Measurements from ENCODE around the gene PPOX. TPM values are rescaled to one million over a fixed set of nuclear protein-coding genes. Genes with fewer than 3 reads are reported as not detected.

The PPOX gene
- total RNA-seq, 1 donor from 2014 or later, result 21.6 TPM

DNA sequence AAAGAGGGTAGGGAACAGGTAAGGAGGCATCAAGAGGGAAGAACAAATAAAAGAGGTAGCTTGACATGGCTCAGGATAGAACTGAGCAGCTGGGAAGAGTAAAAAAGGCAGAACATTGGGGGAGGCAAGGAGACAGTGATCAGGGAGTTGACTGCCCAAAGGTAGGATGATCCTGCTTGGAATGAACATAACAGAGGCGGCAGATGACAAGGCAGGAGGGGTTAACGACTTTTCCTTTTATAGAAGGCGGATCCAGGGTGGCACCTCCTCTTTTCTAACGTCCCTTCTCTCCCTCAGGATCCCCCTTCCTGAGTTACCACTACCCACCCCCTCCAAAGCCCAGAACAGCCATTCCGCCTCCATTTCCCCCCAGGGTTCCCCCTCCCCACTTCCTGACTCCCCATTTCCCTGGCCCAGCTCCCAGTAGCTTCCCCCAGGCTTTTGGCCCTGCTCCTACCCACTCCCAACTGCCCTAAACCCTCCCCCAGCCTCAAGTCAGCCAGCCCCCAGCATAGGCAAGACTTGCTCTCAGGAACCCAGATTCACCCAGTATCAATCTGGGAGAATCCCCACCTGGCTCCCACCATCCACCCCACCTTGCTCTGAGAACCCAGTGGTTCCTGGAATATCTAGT is 33.4 kb downstream of the PPOX start:
- DNase-seq (ENCODE audit: low spot score), result peak; percentile 37
- Mint-ChIP-seq H3K4me1 (ENCODE audit: low read depth) (peaks cover 62% of the 10 kb centered on the region), H3K9me3 (ENCODE audit: low read depth) (no peaks in the 10 kb centered on the region), H3K27me3 (ENCODE audit: low read depth) (no peaks in the 10 kb centered on the region), H3K36me3 (ENCODE audit: low read depth) (peaks cover 6% of the 10 kb centered on the region), H3K4me3 (ENCODE audit: unreplicated experiment) (no peak overlapping the region), H3K27ac (ENCODE audit: unreplicated experiment) (no peak overlapping the region)
- TF ChIP-seq, protein P1, sequence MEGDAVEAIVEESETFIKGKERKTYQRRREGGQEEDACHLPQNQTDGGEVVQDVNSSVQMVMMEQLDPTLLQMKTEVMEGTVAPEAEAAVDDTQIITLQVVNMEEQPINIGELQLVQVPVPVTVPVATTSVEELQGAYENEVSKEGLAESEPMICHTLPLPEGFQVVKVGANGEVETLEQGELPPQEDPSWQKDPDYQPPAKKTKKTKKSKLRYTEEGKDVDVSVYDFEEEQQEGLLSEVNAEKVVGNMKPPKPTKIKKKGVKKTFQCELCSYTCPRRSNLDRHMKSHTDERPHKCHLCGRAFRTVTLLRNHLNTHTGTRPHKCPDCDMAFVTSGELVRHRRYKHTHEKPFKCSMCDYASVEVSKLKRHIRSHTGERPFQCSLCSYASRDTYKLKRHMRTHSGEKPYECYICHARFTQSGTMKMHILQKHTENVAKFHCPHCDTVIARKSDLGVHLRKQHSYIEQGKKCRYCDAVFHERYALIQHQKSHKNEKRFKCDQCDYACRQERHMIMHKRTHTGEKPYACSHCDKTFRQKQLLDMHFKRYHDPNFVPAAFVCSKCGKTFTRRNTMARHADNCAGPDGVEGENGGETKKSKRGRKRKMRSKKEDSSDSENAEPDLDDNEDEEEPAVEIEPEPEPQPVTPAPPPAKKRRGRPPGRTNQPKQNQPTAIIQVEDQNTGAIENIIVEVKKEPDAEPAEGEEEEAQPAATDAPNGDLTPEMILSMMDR (IDR thresholded peaks at IDR 0.05), result no peak

DNA sequence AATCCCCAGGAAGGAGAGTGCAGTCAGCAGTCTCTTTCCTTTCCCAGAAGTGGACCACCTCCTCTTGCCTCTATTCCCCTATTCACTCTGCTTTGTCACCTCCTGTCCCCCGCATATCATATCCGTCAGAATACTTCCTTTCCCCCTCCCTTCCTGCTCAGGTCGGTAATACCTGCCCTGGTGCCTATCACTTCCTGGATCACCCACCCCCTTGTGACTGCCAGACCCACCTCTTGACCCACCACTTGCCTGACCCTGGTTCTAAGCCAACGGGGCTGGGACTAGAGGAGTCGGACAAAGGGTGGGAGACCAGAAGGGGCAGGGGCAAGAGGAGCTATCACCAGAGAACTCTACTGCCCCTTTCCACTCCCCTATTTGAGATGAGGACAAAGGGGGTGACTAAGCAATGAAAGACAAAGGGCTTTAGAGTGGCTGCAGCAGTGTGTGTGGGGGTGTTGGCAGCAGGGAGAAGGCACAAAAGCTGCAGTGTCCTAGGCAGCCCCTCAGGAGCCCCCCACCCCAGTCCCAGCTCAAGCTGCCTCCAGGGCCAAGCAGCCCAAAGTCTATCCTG is 34.3 kb downstream of the PPOX start:
- Mint-ChIP-seq H3K4me3 (ENCODE audit: unreplicated experiment) (no peak overlapping the region), H3K9me3 (ENCODE audit: low read depth) (no peaks in the 10 kb centered on the region), H3K4me1 (ENCODE audit: low read depth) (peaks cover 62% of the 10 kb centered on the region), H3K27me3 (ENCODE audit: low read depth) (no peaks in the 10 kb centered on the region), H3K36me3 (ENCODE audit: low read depth) (peaks cover 7% of the 10 kb centered on the region), H3K27ac (ENCODE audit: unreplicated experiment) (peak overlapping the region; percentile 8)
- no peak for DNase-seq (ENCODE audit: low spot score)
- TF ChIP-seq, protein P1 (IDR thresholded peaks at IDR 0.05), result no peak

DNA sequence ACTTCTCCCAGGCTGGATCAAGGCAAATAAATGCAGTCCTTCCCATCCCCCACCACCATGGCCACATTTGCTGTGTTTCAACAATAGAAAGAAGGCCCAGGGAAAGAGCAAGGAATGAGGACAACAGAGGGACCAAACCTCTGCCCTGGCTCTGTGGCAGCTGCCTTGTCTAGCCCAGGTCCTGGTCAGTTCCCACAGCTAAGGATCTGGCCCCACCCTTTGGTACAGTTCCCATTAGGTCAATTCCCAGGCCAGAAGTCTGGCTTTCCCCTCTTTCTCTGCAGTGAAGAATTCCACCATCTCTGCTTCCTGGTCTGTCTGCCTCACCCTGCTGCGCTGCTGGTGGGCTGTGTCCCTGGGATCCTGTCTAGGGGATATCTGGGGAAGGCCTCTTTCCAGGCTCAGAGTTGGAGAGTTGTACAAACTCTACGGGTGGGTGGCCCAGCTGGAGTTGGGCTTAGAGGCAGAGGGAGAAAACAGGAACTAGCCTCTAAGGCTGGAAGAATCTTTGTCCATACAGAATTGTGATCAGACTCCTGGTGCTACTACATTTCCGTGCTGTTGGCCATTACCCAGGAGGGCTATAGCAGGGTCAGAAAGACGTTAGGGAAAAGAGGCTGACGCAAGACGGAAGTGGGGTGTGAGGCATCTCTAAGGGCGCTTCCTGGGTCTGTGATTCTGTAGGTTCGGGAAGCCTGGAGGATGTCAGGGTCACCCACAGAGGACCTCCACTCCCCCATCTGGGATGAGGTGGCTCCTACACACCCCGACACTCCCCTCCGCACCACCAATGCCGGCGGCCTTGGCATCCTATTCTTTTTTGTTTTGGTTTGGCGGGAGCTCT is 35.0 kb downstream of the PPOX start:
- no peak for DNase-seq (ENCODE audit: low spot score)
- H3K4me1 Mint-ChIP-seq (ENCODE audit: low read depth), result peaks cover 63% of the 10 kb centered on the region
- H3K27ac Mint-ChIP-seq (ENCODE audit: unreplicated experiment), result peak overlapping the region; percentile 93
- TF ChIP-seq, protein P1 (IDR thresholded peaks at IDR 0.05), result no peak
- H3K4me3 Mint-ChIP-seq (ENCODE audit: unreplicated experiment), result peak overlapping the region; percentile 72
- H3K36me3 Mint-ChIP-seq (ENCODE audit: low read depth), result peaks cover 9% of the 10 kb centered on the region
- H3K27me3 Mint-ChIP-seq (ENCODE audit: low read depth), result no peaks in the 10 kb centered on the region
- H3K9me3 Mint-ChIP-seq (ENCODE audit: low read depth), result no peaks in the 10 kb centered on the region

DNA sequence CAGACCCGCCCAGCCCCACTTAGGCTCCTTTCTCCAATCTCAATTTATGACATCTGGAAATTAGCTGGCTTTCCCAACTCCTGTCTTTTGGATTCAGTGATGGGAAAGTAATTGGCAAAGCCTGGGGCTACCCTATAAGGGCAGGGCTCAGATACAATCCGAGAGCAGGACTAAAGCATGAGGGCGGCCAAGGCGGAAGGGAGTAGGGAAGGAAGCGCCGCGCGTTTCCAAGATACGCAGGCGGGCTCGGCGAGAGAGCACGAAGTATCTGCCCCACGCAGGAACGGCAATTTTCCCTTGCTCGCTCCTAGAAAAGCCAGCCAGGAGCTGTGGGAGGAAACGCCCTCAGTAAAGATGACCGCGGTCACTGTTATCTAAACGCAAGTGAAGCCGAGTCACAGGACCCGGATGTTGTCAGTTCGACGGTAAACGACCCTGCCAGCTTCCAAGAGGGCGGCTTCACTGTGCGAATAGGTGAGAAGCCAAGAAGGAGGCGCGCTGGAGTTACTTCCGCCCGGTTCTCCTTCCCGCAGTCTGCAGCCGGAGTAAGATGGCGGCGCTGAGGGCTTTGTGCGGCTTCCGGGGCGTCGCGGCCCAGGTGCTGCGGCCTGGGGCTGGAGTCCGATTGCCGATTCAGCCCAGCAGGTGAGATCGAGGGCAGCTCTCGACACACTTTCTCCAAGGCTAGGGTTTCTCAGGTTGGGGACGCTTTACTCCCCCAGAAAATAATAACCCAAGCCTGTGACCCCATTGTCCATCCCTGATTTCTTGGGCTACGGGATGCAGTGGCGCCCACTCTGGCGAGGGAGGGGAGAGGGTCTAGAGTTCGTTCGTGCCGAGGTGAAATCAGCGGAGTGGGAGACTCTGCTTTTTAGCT is 35.8 kb downstream of the PPOX start, which contains the start of gene NDUFS2:
Gene NDUFS2 (plus strand): TSS at position 532 of the 877 bp plus-strand sequence. CDS start 19 bp downstream, at position 551.
- peak within 1 kb of the TSS; percentile 89 for H3K4me3 Mint-ChIP-seq (ENCODE audit: unreplicated experiment)
- no peaks in the 10 kb centered on the region for H3K27me3 Mint-ChIP-seq (ENCODE audit: low read depth)
- TF ChIP-seq, protein P1 (IDR thresholded peaks at IDR 0.05), result peak; percentile 66
- H3K36me3 Mint-ChIP-seq (ENCODE audit: low read depth), result peaks cover 12% of the 10 kb centered on the region
- H3K27ac Mint-ChIP-seq (ENCODE audit: unreplicated experiment), result peak within 1 kb of the TSS; percentile 93
- H3K4me1 Mint-ChIP-seq (ENCODE audit: low read depth), result peaks cover 63% of the 10 kb centered on the region
- peak; percentile 97 for DNase-seq (ENCODE audit: low spot score)
- no peaks in the 10 kb centered on the region for H3K9me3 Mint-ChIP-seq (ENCODE audit: low read depth)

Measured in chondrocyte (in vitro differentiated cells).